GM10847 (cell line): ENCODE measurements around the gene GSK3A.

ENCODE experiments used
- POLR2A ChIP-seq: IDR thresholded peaks from 2 replicates; pipeline ENCODE4 v1.6.1; 2011; ENCODE audit not compliant: insufficient read length; ENCODE audit errors: extremely low read depth

The GSK3A gene

DNA sequence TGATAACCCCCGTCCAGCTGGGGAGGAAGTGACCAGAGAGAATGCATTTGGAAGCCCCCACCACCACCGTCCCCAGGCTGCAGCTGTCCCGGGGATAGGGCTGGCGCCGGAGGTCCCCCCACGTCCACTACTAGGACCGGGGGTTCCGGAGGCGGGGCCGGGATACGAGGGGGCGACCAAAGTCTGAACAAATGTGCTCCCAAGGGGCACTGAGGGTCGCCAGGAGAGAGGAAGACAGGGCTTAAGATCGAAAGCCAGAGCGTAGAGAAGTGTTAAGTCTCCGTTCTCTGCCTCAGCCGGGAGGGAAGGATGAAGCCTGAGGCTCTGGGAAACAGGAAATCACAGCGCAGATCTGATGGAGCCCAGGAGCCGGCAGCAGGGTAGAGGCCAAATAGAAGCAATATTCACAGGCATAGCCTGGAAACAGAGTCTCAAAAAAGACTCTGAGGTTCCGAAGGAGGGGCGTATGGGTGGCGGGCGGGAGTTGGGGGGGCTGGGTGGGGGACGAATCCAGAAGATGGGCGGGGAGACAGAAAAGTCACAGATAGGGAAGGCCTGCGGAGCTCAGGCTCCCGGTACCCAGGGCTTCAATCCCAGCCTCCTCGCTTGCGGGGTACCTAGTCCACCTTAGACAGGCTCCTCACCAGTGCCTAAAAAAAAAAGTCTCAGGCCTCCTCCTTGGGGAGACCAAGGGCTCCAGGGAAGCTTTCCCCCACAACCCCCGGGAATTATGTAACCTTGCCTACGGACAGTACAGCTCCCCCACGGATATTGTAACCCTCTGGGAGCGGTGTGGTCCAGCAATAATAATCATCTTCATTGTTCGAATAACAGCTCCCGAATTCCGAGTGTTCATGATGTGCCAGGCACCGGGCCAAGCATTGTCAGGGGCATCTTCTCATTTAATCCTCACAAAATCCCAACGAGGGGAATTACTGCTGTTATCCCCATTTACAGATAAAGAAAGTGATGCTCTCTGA lies 13.7 kb upstream of the GSK3A start:
- TF ChIP-seq POLR2A: no peak

DNA sequence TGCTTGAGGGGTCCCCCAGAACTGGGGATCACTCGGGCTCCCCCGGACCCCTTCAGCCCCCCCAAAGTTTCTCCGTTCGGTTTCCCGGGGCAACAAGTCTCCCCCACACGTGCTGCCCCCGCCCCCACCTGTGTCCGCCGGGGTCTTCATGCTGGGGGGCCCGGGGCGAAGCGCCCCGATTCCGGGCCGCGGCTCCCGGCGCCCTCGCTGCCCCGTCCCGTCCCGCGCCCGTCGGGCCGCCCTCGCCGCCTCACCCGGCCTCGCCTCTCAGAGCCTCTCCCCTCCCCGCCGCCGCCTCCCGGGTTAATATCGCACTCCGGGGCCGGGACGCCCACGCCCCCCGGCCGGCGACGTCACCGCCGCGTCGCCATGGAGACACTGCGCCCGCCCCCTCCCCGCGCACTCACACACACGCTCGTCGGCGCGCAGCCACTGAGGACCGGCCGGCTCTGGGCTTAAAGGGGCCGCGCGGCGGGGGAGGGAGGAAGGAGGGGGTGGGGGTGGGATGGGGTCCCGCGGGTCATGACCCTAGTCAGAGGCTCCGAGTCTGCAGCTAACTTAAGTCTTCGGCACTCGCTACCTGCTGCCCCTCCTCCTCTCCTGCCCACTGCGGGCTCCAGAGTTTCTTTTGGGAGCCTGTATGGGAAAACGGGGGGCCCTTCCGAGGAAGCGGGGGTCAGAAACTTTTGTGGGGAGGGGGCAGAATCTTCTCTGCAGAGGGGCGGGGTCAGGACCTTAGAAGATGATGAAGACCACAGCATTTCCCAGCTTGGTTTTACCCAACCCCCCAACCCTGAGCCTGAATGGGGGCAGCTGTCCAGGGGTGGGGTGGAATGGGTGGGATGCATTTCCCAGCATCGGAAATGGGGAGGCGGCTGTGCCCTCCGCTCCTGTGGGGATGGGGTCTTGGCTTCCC lies 12.7 kb upstream of the GSK3A start, which contains the start of gene ERF:
Gene ERF, minus strand, starts transcription at position 279 of the 916 bp plus-strand sequence. Its CDS starts 129 bp downstream, at position 150.
- peak; percentile 65 for TF ChIP-seq POLR2A

DNA sequence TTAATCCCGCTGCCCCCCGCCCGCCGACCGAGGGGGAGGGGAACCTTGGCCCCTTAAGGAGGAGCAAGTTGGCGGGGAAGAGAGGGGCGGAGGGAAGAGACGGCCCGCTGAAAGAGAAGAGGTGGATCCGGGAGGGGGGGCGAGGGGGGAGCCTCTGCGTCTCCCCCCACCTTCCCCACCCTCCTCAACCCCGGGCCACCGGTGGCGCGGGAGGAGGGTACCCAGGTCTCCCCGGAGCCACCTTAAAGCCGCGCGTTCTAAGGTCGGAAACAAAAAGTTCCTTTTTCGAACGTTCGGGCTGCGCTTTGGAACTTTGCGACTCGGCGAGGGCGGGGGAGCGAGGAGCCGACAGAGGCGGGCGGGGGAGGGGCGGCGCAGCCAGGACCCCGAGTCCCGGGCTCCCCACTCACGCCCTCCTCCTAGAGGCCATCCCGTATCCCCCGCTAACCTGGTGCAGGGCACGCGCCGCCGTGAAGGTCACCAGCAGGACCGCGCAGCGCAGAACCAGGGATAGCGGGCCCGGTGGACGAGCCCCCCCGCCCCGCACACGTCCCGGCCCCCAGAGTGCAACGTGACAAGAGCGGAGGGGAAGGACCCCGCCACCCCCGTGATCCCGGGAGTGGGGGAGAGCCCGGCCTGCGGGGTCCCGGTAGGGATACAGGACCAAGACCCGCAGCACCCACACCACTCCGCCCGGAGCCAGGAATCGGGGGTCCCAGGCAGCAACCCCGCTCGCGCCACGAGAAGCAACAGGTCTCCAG lies 11.9 kb upstream of the GSK3A start:
- TF ChIP-seq POLR2A: no peak

DNA sequence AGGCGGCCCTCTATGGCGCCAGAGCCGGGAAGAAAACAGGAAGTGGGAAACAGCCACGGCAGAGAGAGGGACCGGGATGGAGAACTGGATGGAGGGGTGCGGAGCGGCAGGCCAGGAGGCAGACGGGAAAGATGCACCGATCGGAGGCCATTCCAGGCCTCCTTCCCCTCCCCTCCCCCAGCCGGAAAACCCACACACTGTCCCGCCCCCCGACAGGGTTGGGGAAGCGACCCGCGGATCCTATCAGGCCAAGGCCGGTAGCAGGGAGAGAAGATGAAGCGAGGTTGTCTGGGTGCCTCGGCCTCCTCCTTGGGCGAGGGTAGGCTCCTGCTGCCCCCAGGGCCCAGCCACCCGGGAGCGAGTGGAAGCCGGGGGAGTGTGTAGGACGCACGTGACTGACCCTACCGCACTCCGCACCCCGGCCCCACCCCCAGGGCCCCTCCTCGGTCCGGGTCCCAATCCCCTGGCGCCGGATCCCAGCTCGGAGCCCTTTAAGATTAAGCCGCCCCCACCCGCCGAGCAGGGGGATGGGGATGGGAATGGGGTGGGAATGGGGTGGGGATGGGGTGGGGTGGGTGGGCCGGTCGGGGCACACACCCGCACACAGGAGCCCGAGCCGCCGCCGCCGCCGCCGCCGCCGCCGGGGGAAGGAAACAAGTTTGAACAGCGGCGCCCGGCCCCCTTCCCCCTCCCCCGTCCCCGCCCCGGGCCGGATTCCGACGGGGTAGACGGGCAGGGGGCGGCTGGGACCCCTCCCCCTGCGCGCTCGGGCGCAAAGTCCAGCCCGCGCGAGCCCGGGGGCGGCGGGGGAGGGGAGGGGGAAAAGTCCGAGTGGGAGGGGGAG lies 11.1 kb upstream of the GSK3A start:
- peak; percentile 20 for TF ChIP-seq POLR2A

DNA sequence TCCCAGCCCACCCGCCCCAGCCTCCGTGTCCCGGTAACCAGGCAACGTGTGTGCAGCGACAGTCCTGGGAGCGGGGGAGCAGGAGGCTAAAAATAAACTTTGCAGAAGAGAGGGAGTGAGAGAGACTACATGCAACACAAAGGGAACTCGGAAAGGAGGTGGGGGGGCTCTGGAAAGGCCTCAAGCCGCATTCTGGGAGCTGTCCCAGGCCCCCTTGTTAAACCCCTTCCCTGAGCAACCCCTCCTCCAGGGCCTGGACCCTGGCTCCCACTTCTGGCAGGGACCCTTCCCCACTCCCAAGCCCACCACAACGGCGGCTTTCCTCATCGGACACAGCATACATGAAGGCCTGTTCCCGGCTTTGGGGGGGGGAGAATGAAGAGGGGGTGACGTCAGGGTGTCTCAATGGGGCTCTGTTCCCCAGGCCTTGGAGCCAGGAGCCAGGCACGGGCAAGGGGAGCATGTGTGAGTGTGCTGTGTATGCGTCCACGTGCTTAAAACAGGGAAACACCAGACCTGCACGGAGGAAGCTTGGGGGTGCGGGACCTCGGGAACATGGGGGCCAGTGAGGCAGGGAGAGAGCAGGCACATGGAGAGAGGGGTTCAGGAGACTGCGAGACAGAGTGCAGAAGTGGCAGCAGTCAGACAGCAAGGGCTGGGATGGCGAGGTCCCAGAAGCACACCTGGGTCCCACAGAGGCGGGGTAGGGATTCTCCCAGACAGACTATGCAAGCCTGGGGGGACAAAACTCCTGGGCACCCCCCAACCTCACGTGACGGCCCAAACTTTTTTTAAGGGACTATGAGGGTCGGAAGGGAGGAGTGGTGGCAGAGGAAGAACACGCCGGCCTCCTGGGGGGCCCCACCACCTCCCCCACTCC lies 10.2 kb upstream of the GSK3A start:
- no peak for TF ChIP-seq POLR2A

DNA sequence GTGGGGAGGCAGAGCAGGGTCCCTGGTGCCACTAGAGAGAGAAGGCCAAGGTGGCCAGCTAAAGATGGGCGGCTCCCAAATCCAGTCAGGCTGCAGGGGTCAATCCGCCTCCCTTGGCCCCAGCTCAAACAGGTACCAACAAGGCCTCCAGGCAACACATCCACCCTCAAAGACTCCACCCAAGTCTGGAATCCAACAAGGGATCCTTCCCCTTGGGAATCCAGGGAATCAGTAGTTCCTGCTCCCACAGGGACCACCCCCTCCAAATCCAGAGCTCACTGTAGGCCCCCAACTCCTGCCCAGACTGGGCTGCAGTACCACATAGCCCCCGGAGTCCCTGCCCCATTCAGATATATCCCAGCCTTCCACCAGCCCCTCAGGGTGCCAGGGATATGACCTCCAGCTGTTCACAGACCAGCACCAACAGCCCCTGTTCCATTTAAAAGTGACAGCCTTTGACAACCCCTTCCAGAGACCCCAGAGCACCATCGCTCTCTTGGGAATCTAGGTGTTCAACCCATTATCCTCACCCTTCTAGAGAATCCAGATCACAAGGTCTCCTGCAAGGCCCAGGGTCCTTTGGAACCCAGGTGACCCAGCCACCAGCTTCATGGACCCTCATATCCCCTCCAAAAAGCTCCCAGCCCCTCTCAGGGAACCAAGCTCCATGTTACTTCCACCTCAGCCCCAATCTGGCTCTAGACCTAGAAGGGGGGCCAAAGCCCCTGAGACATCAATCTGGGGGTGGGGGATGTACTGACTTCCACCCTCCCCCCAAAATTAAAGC lies 9.4 kb upstream of the GSK3A start:
- TF ChIP-seq POLR2A: no peak

DNA sequence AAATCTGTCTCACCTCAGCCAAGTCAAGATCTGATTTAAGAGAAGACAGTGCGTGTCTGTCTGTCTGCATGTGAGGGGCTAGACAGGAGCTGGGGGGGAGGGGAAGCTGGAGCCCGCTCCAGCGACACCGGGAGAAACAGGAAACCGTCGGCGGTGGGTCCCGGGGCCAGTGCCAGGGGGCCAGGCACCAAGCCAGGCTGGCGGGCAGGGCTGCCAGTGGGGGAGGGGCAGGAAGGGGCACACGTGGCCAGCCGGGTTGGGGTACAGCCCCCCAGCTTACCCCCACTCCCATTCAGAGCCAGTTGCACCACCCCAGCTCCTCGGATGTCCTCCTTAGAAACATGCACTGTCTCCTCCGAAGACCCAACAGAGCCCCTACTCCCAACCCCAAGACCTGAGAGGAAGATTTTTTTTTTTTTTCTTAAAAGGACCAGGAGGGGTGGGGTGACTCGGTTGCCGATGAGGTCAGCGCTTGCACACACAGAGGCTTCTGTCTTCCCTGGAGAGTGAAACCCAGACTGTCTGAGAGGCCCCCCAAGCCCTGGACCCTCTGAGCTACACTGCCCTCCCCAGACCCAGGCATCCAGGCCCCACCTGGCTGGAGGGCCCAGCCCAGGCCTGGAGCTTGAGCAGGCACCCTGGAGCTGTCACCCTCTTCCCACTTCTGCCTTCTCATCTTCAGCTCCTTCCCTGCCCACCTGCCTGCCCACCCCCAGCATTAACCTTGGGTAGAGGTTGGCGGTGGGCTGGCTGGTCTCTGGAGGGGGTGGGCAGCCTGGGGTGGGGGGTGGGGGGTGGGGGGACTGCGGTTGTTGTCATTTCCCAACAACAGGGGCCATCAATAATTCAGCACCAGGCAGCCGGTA lies 8.5 kb upstream of the GSK3A start:
- TF ChIP-seq POLR2A: no peak

DNA sequence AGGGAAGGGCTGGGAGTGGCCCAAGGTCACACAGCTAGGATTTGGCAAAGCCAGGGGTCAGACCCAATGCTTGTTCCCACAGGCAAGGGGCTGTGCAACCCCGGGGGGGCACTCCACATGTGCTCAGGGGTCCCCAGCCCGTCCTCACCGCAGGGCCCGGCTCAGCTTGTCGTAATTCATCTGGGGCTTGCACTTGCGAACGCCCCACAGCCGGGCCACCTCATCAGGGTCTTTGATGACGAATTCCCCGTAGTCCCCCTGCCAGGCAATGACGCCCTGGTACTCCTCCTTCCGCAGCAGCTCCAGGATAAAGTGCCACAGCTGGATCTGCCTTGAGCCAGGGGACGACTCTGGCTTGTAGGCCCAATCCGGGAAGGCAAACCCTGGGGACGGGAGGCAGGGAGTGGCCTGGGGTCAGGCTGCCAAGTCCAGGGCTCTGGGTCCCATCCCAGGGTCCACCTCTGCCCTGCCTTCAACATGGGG lies 7.8 kb upstream of the GSK3A start:
- TF ChIP-seq POLR2A: no peak

DNA sequence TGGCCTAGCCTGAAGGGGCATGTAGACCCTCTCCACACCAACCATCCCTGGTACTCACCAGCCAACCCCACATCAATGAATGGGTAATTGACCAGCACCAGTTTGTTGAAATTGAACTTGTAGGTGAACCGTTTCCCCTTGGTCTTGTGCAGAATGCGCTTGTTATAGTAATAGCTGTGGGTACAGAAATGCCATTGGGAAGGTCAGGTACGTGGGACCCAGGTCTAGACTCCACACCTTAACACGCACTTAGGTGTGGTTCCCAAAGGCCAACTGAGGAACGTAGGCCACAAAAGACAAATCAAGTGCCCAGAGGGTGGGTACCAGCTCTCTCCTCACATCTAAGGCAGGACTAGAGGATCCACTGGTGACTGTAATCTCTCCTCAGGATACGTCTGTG lies 7.4 kb upstream of the GSK3A start:
- no peak for TF ChIP-seq POLR2A

DNA sequence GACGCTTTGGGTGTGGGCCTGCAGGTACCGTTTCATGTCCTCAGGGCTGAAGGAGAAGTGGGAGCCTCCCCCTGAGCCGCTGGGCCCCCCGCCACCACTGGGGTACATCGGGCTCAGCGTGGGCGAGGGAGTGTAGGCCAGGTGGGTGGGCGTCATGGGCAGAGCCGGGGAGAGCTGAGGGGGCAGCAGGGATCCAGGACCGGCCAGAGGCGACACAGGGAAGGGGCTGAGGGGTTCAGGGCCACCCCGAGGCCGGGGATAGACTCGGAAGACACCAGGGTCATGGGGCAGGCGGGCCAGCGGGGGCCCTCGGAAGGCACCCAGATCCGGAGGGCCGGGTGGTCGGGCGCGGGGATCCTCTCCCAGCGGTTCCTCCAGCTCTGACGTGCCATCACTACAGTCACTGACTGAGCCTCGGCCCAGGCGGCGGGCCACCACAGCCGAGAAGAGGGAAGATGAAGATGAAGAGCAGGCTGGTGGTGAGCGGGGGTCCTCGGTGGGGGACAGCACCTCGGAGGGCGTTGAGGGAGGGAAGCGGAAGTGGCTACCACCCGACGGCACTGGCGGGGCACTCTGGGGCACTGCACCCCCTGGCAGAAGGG lies 6.8 kb upstream of the GSK3A start:
- no peak for TF ChIP-seq POLR2A

DNA sequence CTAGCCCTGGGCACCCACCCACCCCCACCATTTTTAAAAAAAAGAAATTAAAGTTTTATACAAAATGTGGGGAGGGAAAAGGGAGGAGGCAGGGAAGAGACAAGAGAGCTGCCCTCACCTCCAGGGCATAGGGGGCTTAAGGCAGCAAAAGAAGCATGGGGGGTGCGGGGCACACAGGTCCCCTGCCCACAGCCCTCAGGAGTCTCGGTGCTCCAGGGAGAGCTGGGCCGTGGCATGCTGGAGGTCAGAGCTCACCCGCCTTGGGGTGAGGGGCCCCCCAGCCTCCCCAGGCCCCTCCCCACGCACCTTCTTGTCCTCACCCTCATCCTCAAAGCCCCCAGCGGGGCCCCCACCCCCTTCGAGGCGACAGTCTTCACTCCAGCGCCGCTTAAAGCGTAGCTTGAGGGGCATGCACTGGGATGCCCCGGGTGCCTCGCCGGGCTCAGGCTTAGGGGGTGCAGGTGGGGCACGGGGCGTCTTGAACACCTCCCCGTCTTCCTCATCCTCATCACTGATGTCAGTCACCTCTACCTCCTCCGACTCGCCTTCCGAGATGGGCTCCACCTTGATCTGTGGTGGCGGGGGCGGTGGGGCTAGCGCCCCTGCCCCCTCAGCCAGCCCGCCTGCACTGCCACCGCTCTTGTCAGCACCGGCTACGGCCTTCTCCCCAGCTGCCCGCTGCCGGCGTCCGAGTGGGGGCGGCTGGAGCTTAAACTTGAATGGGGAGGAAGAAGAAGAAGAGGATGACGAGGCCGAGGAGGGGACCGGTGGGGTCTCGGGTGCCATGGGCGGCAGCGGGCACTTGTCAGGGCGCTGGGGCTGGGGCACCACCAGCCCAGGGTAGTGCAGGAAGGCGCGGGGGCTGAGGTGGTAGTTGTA lies 6.1 kb upstream of the GSK3A start:
- TF ChIP-seq POLR2A: no peak
